T-helper 1 cell treated with Interleukin-12 subunit alpha and Interleukin-12 subunit beta and Interleukin-4 antibody, amounts not matched to agents 30 ng/mL and 1 ng/mL, for 36 hours (primary cell): ENCODE results near the gene LHPP. TPM values are rescaled to one million over a fixed set of nuclear protein-coding genes. Genes with fewer than 3 reads are reported as not detected.

Source experiments
- intact Hi-C: fragments of 100-400 bp; cut with micrococcal nuclease; formaldehyde crosslinking; loops from one replicate; pipeline ENCODE4 v1.15.1; 2024
- total RNA-seq: library from RNA; stranded (reverse); gene quantifications from 2 replicates; pipeline ENCODE4 v1.2.3, GENCODE V29; 2022

The LHPP gene
- total RNA-seq, 1 donor from 2014 or later, result 16.8 TPM

- intact Hi-C loops, result no loop called here
Measured at GRCh38 chr10:124590216-124591122, 128.8 kb downstream of the LHPP start.

- intact Hi-C loops, result no loop called here
Measured at GRCh38 chr10:124591123-124591495, 129.5 kb downstream of the LHPP start.

GRCh38 chr10:124592101-124592500 lies 130.5 kb downstream of the LHPP start:
- intact Hi-C loops, result no loop called here

GRCh38 chr10:124592736-124593430 lies 131.3 kb downstream of the LHPP start:
- intact Hi-C loops, result no loop called here

- intact Hi-C loops, result no loop called here
Measured at GRCh38 chr10:124593431-124593985, 131.9 kb downstream of the LHPP start.

GRCh38 chr10:124594240-124594639 lies 132.6 kb downstream of the LHPP start:
- intact Hi-C loops, result no loop called here

- intact Hi-C loops, result no loop called here
Measured at GRCh38 chr10:124595143-124595883, 133.7 kb downstream of the LHPP start.

- intact Hi-C loops, result no loop called here
Measured at GRCh38 chr10:124596116-124596785, 134.6 kb downstream of the LHPP start.

GRCh38 chr10:124596962-124597845 lies 135.6 kb downstream of the LHPP start:
- intact Hi-C loops, result no loop called here

GRCh38 chr10:124597846-124598165 lies 136.2 kb downstream of the LHPP start:
- intact Hi-C loops, result no loop called here

- intact Hi-C loops, result no loop called here
Measured at GRCh38 chr10:124598196-124598595, 136.6 kb downstream of the LHPP start.

GRCh38 chr10:124598773-124599587 lies 137.4 kb downstream of the LHPP start:
- intact Hi-C loops, result no loop called here

- intact Hi-C loops, result no loop called here
Measured at GRCh38 chr10:124599588-124600050, 138.0 kb downstream of the LHPP start.

GRCh38 chr10:124600051-124600880 lies 138.6 kb downstream of the LHPP start:
- intact Hi-C loops, result no loop called here

- intact Hi-C loops, result no loop called here
Measured at GRCh38 chr10:124601016-124601415, 139.4 kb downstream of the LHPP start.

- intact Hi-C loops, result no loop called here
Measured at GRCh38 chr10:124601431-124602120, 140.0 kb downstream of the LHPP start.

GRCh38 chr10:124602121-124602561 lies 140.5 kb downstream of the LHPP start:
- intact Hi-C loops, result no loop called here
